NCI-H1417 treated with DMSO at 0.1 percent for 48 hours (cell line): ENCODE data around the gene AAR2.

Source experiments
- DNase-seq: peaks from one replicate; lab custom pipeline; 2025; lab: John Stamatoyannopoulos, UW

AAR2 gene

GRCh38 chr20:36279776-36280175, 43.5 kb downstream of the AAR2 start:
- no peak for DNase-seq

GRCh38 chr20:36281785-36282380, 45.6 kb downstream of the AAR2 start:
- no peak for DNase-seq

GRCh38 chr20:36284751-36285150, 48.5 kb downstream of the AAR2 start:
- no peak for DNase-seq

- DNase-seq = no peak
Measured at GRCh38 chr20:36285746-36286447, 49.6 kb downstream of the AAR2 start.

- no peak for DNase-seq
Measured at GRCh38 chr20:36297656-36298055, 61.4 kb downstream of the AAR2 start.

GRCh38 chr20:36298061-36298460, 61.8 kb downstream of the AAR2 start:
- DNase-seq = no peak

GRCh38 chr20:36298795-36299339, 62.6 kb downstream of the AAR2 start:
- DNase-seq = no peak

- DNase-seq = no peak
Measured at GRCh38 chr20:36299459-36299858, 63.2 kb downstream of the AAR2 start.

GRCh38 chr20:36301359-36302119, 65.3 kb downstream of the AAR2 start:
- no peak for DNase-seq

- no peak for DNase-seq
Measured at GRCh38 chr20:36303020-36303595, 66.8 kb downstream of the AAR2 start.

- no peak for DNase-seq
Measured at GRCh38 chr20:36303831-36304230, 67.6 kb downstream of the AAR2 start.

- DNase-seq = no peak
Measured at GRCh38 chr20:36304786-36305495, 68.7 kb downstream of the AAR2 start.

GRCh38 chr20:36305602-36306551, 69.6 kb downstream of the AAR2 start, which contains the start of gene DLGAP4:
TSS of gene DLGAP4 (plus strand) at chr20:36306339. CDS start at chr20:36431718, 125,379 bp downstream.
- no peak for DNase-seq
